Activated CD4-positive, alpha-beta T cell treated with anti-CD3 and anti-CD28 coated beads, Interleukin-2, amount 50 U/mL, for 48 hours (primary cell): ENCODE measurements around the gene ZFAND5.

Experiments used
- DNase-seq, 2 experiments: peaks; one replicate each; pipeline ENCODE4 v3.0.0-alpha.2; 2020

The ZFAND5 gene

DNA sequence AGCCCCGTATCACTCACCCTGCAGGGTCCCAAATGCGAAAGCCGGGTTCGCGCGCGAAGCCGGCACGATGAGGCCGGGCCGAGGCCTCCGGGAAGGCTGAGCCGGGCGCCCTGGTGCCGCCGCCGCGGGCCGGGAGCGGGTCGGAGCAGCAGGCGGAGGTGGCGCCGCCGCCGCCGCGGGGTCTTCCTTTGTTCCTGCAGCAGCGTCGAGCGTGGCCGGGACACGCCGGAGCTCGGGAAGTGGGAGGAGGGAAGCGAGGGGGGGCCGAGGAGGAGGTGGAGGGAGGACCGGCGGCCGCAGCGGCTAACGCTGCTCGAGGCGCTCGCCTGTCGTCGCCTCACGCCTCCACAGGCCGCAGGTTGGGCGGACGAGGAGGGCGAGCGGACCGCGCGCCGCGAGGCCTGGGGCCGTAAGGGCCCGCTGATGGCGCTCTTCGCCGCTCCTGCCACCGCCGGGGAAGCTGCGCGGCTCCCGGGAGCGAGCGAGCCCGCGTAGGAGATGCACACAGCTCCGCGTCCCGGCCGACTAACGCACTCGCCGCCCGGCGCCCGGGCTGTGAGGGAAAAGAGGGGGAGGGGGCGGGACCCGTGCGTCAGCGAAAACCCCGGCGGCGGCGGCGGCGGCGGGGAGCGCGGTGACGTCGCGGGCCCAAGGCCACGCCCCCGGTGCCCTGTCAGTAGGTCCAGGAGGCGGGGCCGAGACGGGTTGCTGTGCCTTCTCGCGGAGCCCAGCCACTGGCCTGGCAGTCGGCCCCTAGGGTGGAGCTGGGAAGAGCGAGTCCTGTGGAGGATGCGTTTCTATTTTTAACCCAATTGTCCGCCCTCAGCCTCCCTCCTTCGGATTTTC is at the start of gene ZFAND5:
Gene ZFAND5 (minus strand): TSS at position 530 of the 846 bp plus-strand sequence. CDS start 4,430 bp downstream, outside the sequence.
- peak; percentile 95 to 96 for DNase-seq

GRCh38 chr9:72412483-72413040 is 47.6 kb upstream of the ZFAND5 start:
- DNase-seq = no peak

- no peak for DNase-seq
These were observed 45.2 kb upstream of the ZFAND5 start for GRCh38 chr9:72410214-72410613.

- no peak for DNase-seq
These were observed 42.1 kb upstream of the ZFAND5 start for GRCh38 chr9:72407114-72407513.

- DNase-seq = no peak
These were observed 37.7 kb upstream of the ZFAND5 start for GRCh38 chr9:72402744-72403143.

GRCh38 chr9:72401396-72401795 is 36.4 kb upstream of the ZFAND5 start:
- DNase-seq = no peak

DNA sequence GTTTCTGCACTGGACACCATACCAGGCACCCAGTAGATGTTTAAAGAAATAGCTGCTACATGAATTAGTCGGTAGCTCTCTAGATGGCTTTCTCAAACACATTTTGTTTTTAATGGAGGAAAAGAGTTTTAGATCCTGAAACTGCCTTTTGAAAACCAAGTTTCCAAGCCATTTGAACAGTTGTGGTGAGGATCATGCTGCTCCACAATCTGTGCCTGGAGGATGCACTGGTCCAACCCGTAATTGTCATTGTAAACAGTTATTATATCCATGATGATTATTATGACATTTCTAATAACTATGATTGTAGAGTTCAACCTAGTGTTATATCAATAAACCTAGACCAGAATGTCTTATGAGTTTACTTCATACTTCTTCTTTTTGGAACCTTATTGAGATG is 35.9 kb upstream of the ZFAND5 start:
- no peak for DNase-seq

DNA sequence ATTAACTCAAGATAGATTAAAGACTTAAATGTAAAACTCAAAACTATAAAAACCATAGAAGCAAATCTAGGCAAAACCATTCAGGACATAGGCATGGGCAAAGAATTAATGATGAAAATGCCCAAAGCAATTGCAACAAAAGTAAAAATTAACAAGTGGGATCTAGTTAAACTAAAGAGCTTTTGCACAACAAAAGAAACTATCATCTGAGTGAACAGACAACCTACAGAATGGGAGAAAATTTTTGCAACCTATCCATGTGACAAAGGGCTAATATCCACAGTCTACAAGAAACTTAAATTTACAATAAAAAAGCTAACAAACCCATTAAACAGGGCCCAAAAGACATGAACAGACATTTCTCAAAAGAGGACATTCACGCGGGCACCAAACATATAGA is 34.4 kb upstream of the ZFAND5 start:
- DNase-seq = no peak

- no peak for DNase-seq
These were observed 31.5 kb upstream of the ZFAND5 start for GRCh38 chr9:72396247-72397091.

- DNase-seq = no peak
These were observed 29.1 kb upstream of the ZFAND5 start for GRCh38 chr9:72394066-72394465.

- DNase-seq = no peak
These were observed 25.9 kb upstream of the ZFAND5 start for GRCh38 chr9:72390907-72391306.

- DNase-seq = no peak
These were observed 21.2 kb upstream of the ZFAND5 start for GRCh38 chr9:72386186-72386585.

DNA sequence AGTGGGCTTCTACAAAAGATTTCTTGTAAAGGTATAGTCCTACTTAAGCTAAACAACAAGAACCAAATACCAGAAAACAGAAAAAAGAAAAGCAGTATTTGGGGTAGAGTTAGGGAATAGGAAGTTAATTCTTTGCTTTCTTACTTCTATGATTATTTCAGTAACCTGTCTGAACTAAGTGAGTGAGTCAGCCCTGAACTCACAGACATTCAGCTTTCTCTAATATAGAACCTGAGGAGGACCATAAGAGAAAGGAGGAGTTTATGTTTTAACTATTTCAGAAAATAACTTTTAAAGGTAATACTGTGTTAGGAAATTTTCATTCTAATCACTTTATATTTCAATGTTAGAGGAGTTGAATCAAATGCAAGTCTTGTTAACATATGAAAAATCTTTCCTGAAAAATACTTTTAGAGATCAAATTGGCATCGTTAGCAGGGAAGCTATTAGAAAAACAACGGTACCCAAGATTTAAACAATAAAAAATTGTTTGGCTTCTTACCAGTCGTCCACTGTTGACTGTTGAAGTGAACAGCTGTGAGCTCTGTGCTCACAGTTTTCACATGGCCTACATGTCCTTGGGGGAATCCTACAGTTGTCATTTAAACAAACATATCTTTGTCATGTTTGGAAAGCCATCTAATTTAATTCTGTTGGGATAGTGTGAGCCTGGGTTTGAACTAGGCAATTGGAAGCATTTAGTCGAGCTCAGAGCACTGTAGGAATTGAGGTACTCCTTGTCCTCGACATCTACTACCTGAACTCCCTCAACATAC is 19.9 kb upstream of the ZFAND5 start:
- DNase-seq = no peak

DNA sequence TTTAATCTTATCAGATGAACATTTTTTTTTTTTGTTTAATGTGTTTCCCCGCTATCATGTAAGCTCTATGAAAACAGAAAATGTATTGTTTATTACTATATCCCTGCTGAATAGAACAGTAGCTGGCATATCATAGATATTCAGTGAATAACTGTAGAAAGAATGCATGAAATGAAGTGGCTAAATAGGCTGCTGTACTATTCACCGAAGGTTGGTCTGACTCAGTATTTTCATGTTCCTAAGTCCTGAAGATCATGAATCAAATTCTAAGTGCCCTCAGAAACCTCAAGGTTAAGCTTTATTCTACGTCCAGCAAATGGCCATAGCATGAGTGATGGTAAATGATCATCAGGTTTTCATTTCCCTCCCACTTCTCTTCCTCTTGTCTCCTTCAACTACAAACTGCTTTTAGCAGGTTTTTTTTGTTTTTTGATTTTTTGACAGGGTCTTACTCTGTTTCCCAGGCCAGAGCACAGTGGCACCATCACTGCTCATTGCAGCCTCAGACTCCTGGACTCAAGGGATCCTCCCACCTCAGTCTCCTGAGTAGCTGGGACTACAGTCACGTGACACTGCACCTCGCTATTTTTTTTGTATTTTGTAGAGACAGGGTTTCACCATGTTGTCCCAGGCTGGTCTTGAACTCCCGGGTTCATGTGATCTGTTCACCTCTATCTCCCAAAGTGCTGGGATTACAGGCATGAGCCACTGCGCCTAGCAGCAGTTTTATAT is 19.1 kb upstream of the ZFAND5 start:
- DNase-seq = no peak

- no peak for DNase-seq
These were observed 17.4 kb upstream of the ZFAND5 start for GRCh38 chr9:72382405-72382804.

DNA sequence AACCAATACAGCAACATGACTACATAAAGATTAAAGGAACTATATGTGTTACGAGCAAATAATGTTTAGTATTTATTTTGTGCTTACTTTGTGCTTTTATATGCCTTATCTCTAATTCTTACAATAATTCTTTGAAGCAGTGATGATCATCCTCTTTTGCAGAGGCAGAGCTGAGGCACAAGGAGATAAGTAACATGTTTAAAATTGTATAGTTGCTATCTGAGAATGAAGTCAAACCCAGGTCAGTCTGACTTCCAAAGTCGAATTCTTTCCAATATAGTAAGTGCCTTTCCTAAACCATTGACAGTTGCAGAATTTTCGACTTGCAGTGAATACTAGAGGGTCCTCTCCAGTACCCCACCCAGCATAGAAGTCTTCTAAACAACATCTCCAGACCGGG is 12.0 kb upstream of the ZFAND5 start:
- DNase-seq = no peak

GRCh38 chr9:72371151-72371550 is 6.1 kb upstream of the ZFAND5 start:
- no peak for DNase-seq

DNA sequence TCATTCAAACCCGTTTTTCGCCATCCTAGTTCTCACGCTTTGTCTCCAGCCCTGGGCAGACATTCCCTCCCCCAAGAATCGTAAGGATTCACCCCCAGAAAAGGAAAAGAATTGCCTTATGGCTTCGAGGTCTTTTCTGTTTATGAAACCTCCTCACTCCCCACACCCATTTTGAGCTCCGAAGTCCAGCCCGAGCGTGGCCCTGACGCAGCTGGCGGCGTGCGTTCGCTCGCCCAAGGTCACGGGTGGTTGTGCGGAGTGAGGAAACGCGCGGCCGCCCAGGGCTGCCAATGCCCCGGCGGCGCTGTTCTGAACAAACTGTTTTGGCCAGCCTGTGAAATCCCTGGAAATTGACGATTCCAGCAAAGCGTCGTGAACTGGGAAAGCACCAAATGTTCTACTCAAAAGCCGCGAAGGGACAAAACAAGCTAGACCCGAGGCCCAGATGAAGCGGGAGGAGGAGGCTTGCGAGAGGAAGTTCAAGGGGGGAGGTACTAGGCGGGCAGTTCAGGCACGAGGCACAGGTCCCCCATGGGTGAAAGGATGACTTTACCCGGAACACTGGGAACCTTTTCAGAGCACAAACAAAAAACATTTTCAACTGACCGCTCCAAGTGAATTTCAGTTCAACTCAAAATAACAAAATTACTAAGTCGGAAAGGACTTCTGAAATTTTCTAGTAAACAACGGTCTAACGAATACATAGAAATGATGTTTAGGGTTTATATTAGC is 683 bp upstream of the ZFAND5 start:
- DNase-seq = peak; percentile 60 to 70

DNA sequence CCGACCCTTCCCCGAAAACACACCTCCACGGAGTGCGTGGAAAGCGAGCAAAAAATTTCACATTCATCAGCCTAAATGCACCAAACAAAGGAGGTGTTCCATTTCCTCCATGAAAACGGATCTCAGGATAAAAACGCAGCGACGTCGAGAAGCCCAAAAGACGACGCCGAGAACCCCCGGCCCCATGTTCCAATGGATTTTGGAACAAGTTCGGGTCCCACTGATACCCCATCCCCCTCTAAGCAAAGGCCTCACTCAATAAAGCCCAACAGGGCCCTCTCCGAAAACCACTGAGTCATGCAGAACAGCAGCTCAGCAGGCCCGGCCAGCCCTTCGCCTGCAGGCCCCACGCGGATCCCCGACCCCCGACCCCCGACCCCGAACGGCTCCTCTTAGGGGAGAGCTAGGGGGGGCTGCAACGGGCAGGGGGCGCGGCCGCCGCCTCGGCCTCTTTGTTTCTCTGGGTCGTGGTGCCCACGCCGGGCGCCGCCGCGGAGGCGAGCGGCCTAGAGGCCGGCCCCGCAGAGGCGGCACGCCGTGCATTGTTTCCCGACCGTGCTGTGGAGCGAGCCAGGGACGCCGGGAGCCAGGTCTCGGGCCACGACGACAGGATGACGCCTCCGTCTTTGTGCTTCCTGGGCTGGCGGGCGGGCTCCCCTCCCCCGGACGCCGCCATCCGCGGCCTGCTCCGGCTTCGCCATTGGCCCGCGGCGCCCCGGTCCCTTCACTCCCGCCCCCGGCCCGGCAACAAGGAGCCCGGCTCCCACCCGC is 915 bp downstream of the ZFAND5 start:
- DNase-seq = peak; percentile 62 to 70

GRCh38 chr9:72363236-72363635 is 1.8 kb downstream of the ZFAND5 start:
- no peak for DNase-seq
